SK-N-SH (cell line): ENCODE data around the gene PIBF1. TPM values are rescaled to one million over a fixed set of nuclear protein-coding genes. Genes with fewer than 3 reads are reported as not detected.

ENCODE experiments used
- CTCF ChIA-PET: fragments of 300-600, 350-600 bp; formaldehyde crosslinking; extraction: SDS; loops from one replicate; lab custom pipeline; 2021; lab: Yijun Ruan, JAX
- POLR2A ChIA-PET: fragments of 350-600 bp; sonication (Branson Sonifier 250); formaldehyde crosslinking; extraction: SDS; loops from one replicate; lab custom pipeline; 2020; ENCODE audit warnings: antibody characterized with exemption, inconsistent platforms; lab: Yijun Ruan, JAX
- DNase-seq: peaks from one replicate; pipeline ENCODE4 v3.0.0; 2012
- H2AFZ ChIP-seq: fragments of 200-600 bp; sonication (generic); 2 replicates; pipeline ENCODE4 v1.8.1; 2016; ENCODE audit warnings: antibody characterized with exemption, mild to moderate bottlenecking, low read depth
- H3F3A ChIP-seq: fragments of 200-600 bp; sonication (generic); replicated peaks from 2 replicates; pipeline ENCODE3; 2016; ENCODE audit warnings: antibody characterized with exemption, mild to moderate bottlenecking; ENCODE audit not compliant: insufficient read depth
- H3K27ac ChIP-seq, 2 experiments: fragments of 200-500 bp in 1 of 2; fragments of 200-600 bp in 1 of 2; sonication (Bioruptor generic) in 1 of 2; sonication (generic), shearing (Covaris generic) in 1 of 2; 2 replicates each; pipeline versions ENCODE4 v1.5.1 to v1.6.1; 2014 to 2016; ENCODE audit warnings: low read depth in 2 of 2, inconsistent platforms in 1 of 2, low read length in 1 of 2, mild to moderate bottlenecking in 1 of 2, mixed read lengths in 1 of 2
- H3K27me3 ChIP-seq: fragments of 200-600 bp; sonication (generic), shearing (Covaris generic); 2 replicates; pipeline ENCODE4 v1.6.1; 2016; ENCODE audit warnings: mixed run types; ENCODE audit not compliant: insufficient read depth
- H3K36me3 ChIP-seq, 2 experiments: fragments of 200-500 bp in 1 of 2; fragments of 200-600 bp in 1 of 2; sonication (Bioruptor generic) in 1 of 2; sonication (generic) in 1 of 2; replicated peaks in 1 of 2; 2 replicates each; pipeline versions ENCODE3 to v1.5.1; 2014 to 2016; ENCODE audit warnings: low read length in 1 of 2, mild to moderate bottlenecking in 1 of 2; ENCODE audit not compliant: insufficient read depth in 2 of 2, control insufficient read depth in 1 of 2
- H3K4me1 ChIP-seq, 2 experiments: fragments of 200-500 bp in 1 of 2; fragments of 200-600 bp in 1 of 2; sonication (Bioruptor generic) in 1 of 2; sonication (generic), shearing (Covaris generic) in 1 of 2; 2 replicates each; pipeline versions ENCODE4 v1.5.1 to v1.6.1; 2014 to 2016; ENCODE audit warnings: low read depth in 1 of 2, low read length in 1 of 2, mixed run types in 1 of 2; ENCODE audit not compliant: insufficient read depth in 2 of 2, control insufficient read depth in 1 of 2
- H3K4me2 ChIP-seq: fragments of 200-600 bp; sonication (generic), shearing (Covaris generic); 2 replicates; pipeline ENCODE4 v1.6.1; 2017; ENCODE audit warnings: mixed run types
- H3K4me3 ChIP-seq, 2 experiments: fragments of 200-500 bp in 1 of 2; fragments of 200-600 bp in 1 of 2; sonication (Bioruptor generic) in 1 of 2; sonication (generic), shearing (Covaris generic) in 1 of 2; 2 replicates each; pipeline versions ENCODE4 v1.5.1 to v1.8.1; 2014 to 2016; ENCODE audit warnings: low read depth in 2 of 2, inconsistent platforms in 1 of 2, low read length in 1 of 2, mild to moderate bottlenecking in 1 of 2, mixed read lengths in 1 of 2, moderate library complexity in 1 of 2
- H3K79me2 ChIP-seq: fragments of 200-600 bp; sonication (generic); 2 replicates; pipeline ENCODE4 v1.8.1; 2017; ENCODE audit warnings: mild to moderate bottlenecking; ENCODE audit not compliant: insufficient read depth
- H3K9ac ChIP-seq: fragments of 200-600 bp; sonication (generic); 2 replicates; pipeline ENCODE4 v1.6.1; 2017; ENCODE audit warnings: mixed run types
- H3K9me2 ChIP-seq: fragments of 200-600 bp; sonication (generic); 2 replicates; pipeline ENCODE4 v1.6.1; 2017; ENCODE audit warnings: mixed run types
- H3K9me3 ChIP-seq: fragments of 200-600 bp; sonication (generic); 2 replicates; pipeline ENCODE4 v1.6.1; 2017; ENCODE audit warnings: mixed run types, mild to moderate bottlenecking, moderate library complexity
- H4K20me1 ChIP-seq: fragments of 200-600 bp; sonication (generic); 2 replicates; pipeline ENCODE4 v1.6.1; 2017; ENCODE audit warnings: mild to moderate bottlenecking, mixed run types; ENCODE audit not compliant: insufficient read depth
- EP300 ChIP-seq, 2 experiments: IDR thresholded peaks; 2 replicates each; pipeline versions ENCODE4 v1.4.0 to v1.6.1; 2012; ENCODE audit warnings: borderline replicate concordance in 1 of 2, low read depth in 1 of 2, low read length in 1 of 2
- FOSL2 ChIP-seq: IDR thresholded peaks from 2 replicates; pipeline ENCODE4 v1.4.0; 2012; ENCODE audit warnings: low read depth, mild to moderate bottlenecking, moderate library complexity, borderline replicate concordance
- GABPA ChIP-seq: IDR thresholded peaks from 2 replicates; pipeline ENCODE4 v1.4.0; 2012; ENCODE audit warnings: low read depth, mild to moderate bottlenecking
- GATA2 ChIP-seq: sonication (generic); formaldehyde crosslinking; IDR thresholded peaks from 2 replicates; pipeline ENCODE4 v1.5.0; 2020; ENCODE audit warnings: mild to moderate bottlenecking, missing genetic modification reagents
- JUND ChIP-seq: IDR thresholded peaks from 2 replicates; pipeline ENCODE4 v1.4.0; 2012
- MEF2A ChIP-seq: IDR thresholded peaks from 2 replicates; pipeline ENCODE4 v1.4.0; 2012; ENCODE audit warnings: low read depth, borderline replicate concordance
- MXI1 ChIP-seq: IDR thresholded peaks from 2 replicates; pipeline ENCODE4 v1.6.1; 2012; ENCODE audit warnings: mild to moderate bottlenecking, low read depth, low read length, improper control_type of control experiment
- NFIC ChIP-seq: IDR thresholded peaks from 2 replicates; pipeline ENCODE4 v1.4.0; 2012; ENCODE audit warnings: borderline replicate concordance
- NRF1 ChIP-seq: IDR thresholded peaks from 2 replicates; pipeline ENCODE4 v1.6.1; 2012; ENCODE audit warnings: low read depth, mild to moderate bottlenecking, low read length
- POLR2AphosphoS5 ChIP-seq: IDR thresholded peaks from 2 replicates; pipeline ENCODE4 v1.6.1; 2012; ENCODE audit warnings: low read depth, low read length
- RAD21 ChIP-seq: IDR thresholded peaks from 2 replicates; pipeline ENCODE4 v1.6.1; 2012; ENCODE audit warnings: mild to moderate bottlenecking, low read length
- RCOR1 ChIP-seq: fragments of 150-350 bp; IDR thresholded peaks from 2 replicates; pipeline ENCODE4 v1.6.1; 2017; ENCODE audit warnings: antibody characterized with exemption, low read length
- RXRA ChIP-seq: IDR thresholded peaks from 2 replicates; pipeline ENCODE4 v1.4.0; 2012; ENCODE audit warnings: low read depth, mild to moderate bottlenecking, borderline replicate concordance
- SIN3A ChIP-seq: IDR thresholded peaks from 2 replicates; pipeline ENCODE4 v1.6.1; 2012; ENCODE audit warnings: low read depth, mild to moderate bottlenecking, low read length, moderate library complexity, borderline replicate concordance
- SMC3 ChIP-seq: IDR thresholded peaks from 2 replicates; pipeline ENCODE4 v1.6.1; 2012; ENCODE audit warnings: low read depth, low read length, improper control_type of control experiment
- TAF1 ChIP-seq: IDR thresholded peaks from 2 replicates; pipeline ENCODE4 v1.6.1; 2012; ENCODE audit warnings: low read depth, mild to moderate bottlenecking, low read length, moderate library complexity, borderline replicate concordance
- TCF12 ChIP-seq: IDR thresholded peaks from 2 replicates; pipeline ENCODE4 v1.4.0; 2012
- TEAD4 ChIP-seq: IDR thresholded peaks from 2 replicates; pipeline ENCODE4 v1.4.0; 2012; ENCODE audit warnings: mild to moderate bottlenecking, borderline replicate concordance; ENCODE audit not compliant: insufficient read depth
- YY1 ChIP-seq: IDR thresholded peaks from 2 replicates; pipeline ENCODE4 v1.4.0; 2012; ENCODE audit warnings: low read depth, mild to moderate bottlenecking
- WGBS: methylation state at CpG from one replicate; pipeline ENCODE4 v1.1.6; 2017; ENCODE audit warnings: low lambda C conversion rate; 5-methylcytosine and 5-hydroxymethylcytosine counted together
- polyA plus RNA-seq, 3 experiments: library from polyadenylated mRNA; depleted of rRNA; stranded (reverse); fragments of >200 nt; gene quantifications; 2 replicates each; pipeline ENCODE4 v1.2.3, GENCODE V29; 2012
- TF ChIP-seq, protein P1 (sequence below): IDR thresholded peaks from 2 replicates; pipeline ENCODE4 v1.4.0; 2012; ENCODE audit warnings: low read depth
- TF ChIP-seq, protein P2 (sequence below): fragments of 150-350 bp; IDR thresholded peaks from 2 replicates; pipeline ENCODE4 v1.6.1; 2017; ENCODE audit warnings: antibody characterized with exemption, low read length, low read depth, borderline replicate concordance
- TF ChIP-seq, protein P3 (sequence below): IDR thresholded peaks from 2 replicates; pipeline ENCODE4 v1.6.1; 2012; ENCODE audit warnings: mild to moderate bottlenecking, low read depth, low read length, moderate library complexity
- TF ChIP-seq, protein P4 (sequence below): IDR thresholded peaks from 2 replicates; pipeline ENCODE4; 2012

Gene PIBF1
- polyA plus RNA-seq, 1 of the 3 experiments (the other 2 are of a cell fraction) = 3.9 TPM

DNA sequence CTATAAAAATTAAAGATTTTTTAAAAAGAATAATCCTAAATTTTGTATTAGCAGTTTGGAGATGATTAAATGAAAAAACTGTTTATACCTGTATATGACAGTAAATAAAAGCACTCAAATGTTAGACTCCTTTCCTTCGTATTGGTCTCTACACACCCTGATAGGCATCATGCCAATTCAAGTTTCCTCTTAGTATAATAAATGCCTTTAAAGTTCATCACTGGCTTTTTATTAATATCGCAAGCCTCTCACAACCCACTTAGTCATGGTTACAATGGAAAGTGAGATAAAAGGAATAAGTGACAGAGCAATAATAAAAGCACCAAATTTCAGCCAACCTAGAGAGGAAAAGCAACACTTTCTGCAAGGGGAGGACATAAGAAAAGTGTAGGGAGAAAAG, 102.2 kb downstream of the PIBF1 start:
- Histone ChIP-seq H3K79me2 (no peaks in the 10 kb centered on the region; the same call in none of the 2 replicates), H3K4me1 (no peaks in the 10 kb centered on the region), H3K9ac (no peak overlapping the region), H2AFZ (no peak overlapping the region), H3K9me3 (no peaks in the 10 kb centered on the region)
- 88% methylated on average over 2 of the region's 2 CpGs for WGBS
- CTCF ChIA-PET = no interaction called here
- no peak for TF ChIP-seq GATA2 (CRISPR knock-in tag)
- TF ChIP-seq TEAD4 = no peak
- TF ChIP-seq, protein P1, sequence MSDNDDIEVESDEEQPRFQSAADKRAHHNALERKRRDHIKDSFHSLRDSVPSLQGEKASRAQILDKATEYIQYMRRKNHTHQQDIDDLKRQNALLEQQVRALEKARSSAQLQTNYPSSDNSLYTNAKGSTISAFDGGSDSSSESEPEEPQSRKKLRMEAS = no peak
- TF ChIP-seq SMC3 = no peak
- no peak for TF ChIP-seq RXRA
- no peak for TF ChIP-seq FOSL2
- TF ChIP-seq JUND = no peak
- no peak for TF ChIP-seq RCOR1
- TF ChIP-seq MXI1 = no peak
- TF ChIP-seq, protein P2, sequence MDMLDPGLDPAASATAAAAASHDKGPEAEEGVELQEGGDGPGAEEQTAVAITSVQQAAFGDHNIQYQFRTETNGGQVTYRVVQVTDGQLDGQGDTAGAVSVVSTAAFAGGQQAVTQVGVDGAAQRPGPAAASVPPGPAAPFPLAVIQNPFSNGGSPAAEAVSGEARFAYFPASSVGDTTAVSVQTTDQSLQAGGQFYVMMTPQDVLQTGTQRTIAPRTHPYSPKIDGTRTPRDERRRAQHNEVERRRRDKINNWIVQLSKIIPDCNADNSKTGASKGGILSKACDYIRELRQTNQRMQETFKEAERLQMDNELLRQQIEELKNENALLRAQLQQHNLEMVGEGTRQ = no peak
- no peak for TF ChIP-seq YY1
- TF ChIP-seq EP300 (IDR thresholded peaks at IDR 0.05; ENCODE audit: borderline replicate concordance in 1 of 2, low read depth in 1 of 2, low read length in 1 of 2) = no peak
- no peak for TF ChIP-seq SIN3A
- TF ChIP-seq MEF2A = no peak
- no peak for TF ChIP-seq RAD21
- TF ChIP-seq NRF1 = no peak
- TF ChIP-seq TAF1 = no peak
- TF ChIP-seq, all 33 proteins: peak for 0
- no peaks in the 10 kb centered on the region for H3K9me2 ChIP-seq
- H3K4me3 ChIP-seq = no peak overlapping the region
- H3K27ac ChIP-seq = no peak overlapping the region
- DNase-seq = no peak
- H3K36me3 ChIP-seq = peaks cover 26 to 29% of the 10 kb centered on the region in 2 experiments
- POLR2A ChIA-PET = no interaction called here
- no peaks in the 10 kb centered on the region for H4K20me1 ChIP-seq
- no peaks in the 10 kb centered on the region for H3K27me3 ChIP-seq
- H3F3A ChIP-seq = peaks cover 4% of the 10 kb centered on the region
- H3K4me2 ChIP-seq = no peak overlapping the region

DNA sequence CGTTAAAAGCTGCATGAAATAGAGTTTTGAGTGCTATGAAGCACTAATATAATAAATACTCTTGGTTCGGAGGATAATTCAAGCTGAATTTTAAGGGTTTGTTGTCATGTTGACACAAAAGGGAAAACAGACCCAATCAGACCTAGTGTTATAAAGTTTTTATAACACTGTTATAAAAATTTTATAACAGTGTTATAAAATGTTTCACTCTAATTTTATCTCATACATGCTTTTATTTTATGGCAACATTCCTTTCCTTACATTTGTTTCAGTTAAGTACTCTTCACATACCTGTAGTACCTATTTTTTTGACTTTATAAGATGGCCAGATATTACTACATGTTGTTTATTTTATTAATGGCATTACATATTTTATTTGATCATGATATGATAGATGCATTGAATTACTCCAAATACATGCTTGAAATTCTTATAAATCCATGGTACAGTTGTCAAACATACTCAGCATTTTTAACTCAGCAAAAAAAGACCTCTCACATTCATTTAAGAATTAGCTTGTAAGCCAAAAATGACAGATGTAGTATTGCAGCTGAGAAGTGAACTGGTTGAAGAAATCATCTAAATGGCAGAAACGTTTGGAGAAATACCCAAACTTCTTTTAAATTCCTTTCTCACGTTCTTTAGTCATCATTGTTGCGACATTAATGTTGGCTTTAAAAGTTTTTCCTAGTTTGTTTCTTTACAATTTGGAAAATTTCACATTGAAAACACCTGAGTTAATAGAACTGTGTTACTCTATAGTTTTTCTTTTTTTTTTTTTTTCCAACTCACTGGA, 104.5 kb downstream of the PIBF1 start:
- DNase-seq = no peak
- Histone ChIP-seq H3K9me2 (no peaks in the 10 kb centered on the region), H3K9ac (no peak overlapping the region), H3K27ac (no peak overlapping the region), H3K27me3 (no peaks in the 10 kb centered on the region), H3K4me1 (no peaks in the 10 kb centered on the region), H3K4me2 (no peak overlapping the region), H2AFZ (no peak overlapping the region), H3K4me3 (no peak overlapping the region), H3K36me3 (peaks cover 14 to 32% of the 10 kb centered on the region in 2 experiments), H3K9me3 (0 out of 2 replicates have a peak, but pooled peaks cover 4% of the 10 kb centered on the region), H3F3A (peaks cover 4% of the 10 kb centered on the region), H3K79me2 (no peaks in the 10 kb centered on the region; the same call in 1 of the 2 replicates), H4K20me1 (no peaks in the 10 kb centered on the region)
- POLR2A ChIA-PET = no interaction called here
- CTCF ChIA-PET = no interaction called here
- 91% methylated on average over 5 of the region's 5 CpGs for WGBS
- TF ChIP-seq GATA2 (CRISPR knock-in tag) = no peak
- TF ChIP-seq RAD21 = no peak
- TF ChIP-seq, protein P3, sequence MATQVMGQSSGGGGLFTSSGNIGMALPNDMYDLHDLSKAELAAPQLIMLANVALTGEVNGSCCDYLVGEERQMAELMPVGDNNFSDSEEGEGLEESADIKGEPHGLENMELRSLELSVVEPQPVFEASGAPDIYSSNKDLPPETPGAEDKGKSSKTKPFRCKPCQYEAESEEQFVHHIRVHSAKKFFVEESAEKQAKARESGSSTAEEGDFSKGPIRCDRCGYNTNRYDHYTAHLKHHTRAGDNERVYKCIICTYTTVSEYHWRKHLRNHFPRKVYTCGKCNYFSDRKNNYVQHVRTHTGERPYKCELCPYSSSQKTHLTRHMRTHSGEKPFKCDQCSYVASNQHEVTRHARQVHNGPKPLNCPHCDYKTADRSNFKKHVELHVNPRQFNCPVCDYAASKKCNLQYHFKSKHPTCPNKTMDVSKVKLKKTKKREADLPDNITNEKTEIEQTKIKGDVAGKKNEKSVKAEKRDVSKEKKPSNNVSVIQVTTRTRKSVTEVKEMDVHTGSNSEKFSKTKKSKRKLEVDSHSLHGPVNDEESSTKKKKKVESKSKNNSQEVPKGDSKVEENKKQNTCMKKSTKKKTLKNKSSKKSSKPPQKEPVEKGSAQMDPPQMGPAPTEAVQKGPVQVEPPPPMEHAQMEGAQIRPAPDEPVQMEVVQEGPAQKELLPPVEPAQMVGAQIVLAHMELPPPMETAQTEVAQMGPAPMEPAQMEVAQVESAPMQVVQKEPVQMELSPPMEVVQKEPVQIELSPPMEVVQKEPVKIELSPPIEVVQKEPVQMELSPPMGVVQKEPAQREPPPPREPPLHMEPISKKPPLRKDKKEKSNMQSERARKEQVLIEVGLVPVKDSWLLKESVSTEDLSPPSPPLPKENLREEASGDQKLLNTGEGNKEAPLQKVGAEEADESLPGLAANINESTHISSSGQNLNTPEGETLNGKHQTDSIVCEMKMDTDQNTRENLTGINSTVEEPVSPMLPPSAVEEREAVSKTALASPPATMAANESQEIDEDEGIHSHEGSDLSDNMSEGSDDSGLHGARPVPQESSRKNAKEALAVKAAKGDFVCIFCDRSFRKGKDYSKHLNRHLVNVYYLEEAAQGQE = no peak
- TF ChIP-seq MEF2A = no peak
- no peak for TF ChIP-seq NFIC
- no peak for TF ChIP-seq JUND
- no peak for TF ChIP-seq MXI1
- TF ChIP-seq FOSL2 = no peak
- TF ChIP-seq RXRA = no peak
- TF ChIP-seq, protein P4, sequence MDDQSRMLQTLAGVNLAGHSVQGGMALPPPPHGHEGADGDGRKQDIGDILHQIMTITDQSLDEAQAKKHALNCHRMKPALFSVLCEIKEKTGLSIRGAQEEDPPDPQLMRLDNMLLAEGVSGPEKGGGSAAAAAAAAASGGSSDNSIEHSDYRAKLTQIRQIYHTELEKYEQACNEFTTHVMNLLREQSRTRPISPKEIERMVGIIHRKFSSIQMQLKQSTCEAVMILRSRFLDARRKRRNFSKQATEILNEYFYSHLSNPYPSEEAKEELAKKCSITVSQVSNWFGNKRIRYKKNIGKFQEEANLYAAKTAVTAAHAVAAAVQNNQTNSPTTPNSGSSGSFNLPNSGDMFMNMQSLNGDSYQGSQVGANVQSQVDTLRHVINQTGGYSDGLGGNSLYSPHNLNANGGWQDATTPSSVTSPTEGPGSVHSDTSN = no peak
- no peak for TF ChIP-seq GABPA
- TF ChIP-seq TCF12 = no peak
- TF ChIP-seq TEAD4 = no peak
- TF ChIP-seq POLR2AphosphoS5 = no peak
